SK-N-SH (cell line): ENCODE data around the gene TCFL5.

Source experiments
- CHD2 ChIP-seq: fragments of 150-350 bp; IDR thresholded peaks from 2 replicates; pipeline ENCODE4 v1.6.1; 2018; ENCODE audit warnings: low read length; ENCODE audit not compliant: partially characterized antibody
- CTCF ChIP-seq: fragments of 200-600 bp; sonication (generic); IDR thresholded peaks from 2 replicates; pipeline ENCODE4 v1.6.1; 2017; ENCODE audit warnings: antibody characterized with exemption, mild to moderate bottlenecking, moderate library complexity
- MAX ChIP-seq: IDR thresholded peaks from 2 replicates; pipeline ENCODE4 v1.4.0; 2012; ENCODE audit warnings: low read depth
- USF2 ChIP-seq: fragments of 150-350 bp; IDR thresholded peaks from 2 replicates; pipeline ENCODE4 v1.6.1; 2017; ENCODE audit warnings: antibody characterized with exemption, low read length, low read depth, borderline replicate concordance
- YY1 ChIP-seq: IDR thresholded peaks from 2 replicates; pipeline ENCODE4 v1.4.0; 2012; ENCODE audit warnings: low read depth, mild to moderate bottlenecking

- no peak for TF ChIP-seq CTCF
- no peak for TF ChIP-seq USF2
- no peak for TF ChIP-seq YY1
- TF ChIP-seq MAX = no peak
- TF ChIP-seq CHD2 = no peak
Measured at GRCh38 chr20:62879275-62880146, 17.9 kb upstream of the TCFL5 start.
